ENCODE data around the gene LPP. TPM values are rescaled to one million over a fixed set of nuclear protein-coding genes. Genes with fewer than 3 reads are reported as not detected.

The LPP gene
- total RNA-seq, 5 donors from 2014 or later (not counting 1 experiment from before 2014, with no cell fraction given), result 23.8 to 82.6 (median 39.3) TPM

- DNase-seq, result no peak
- no CpG with 5 or more reads among the region's 4 CpGs for WGBS (ENCODE audit: insufficient coverage)
- no peak overlapping the region for H3K27ac Mint-ChIP-seq
- Histone ChIP-seq H3K36me3 (ENCODE audit: control insufficient read depth in 2 of 2, extremely low read depth in 1 of 2, insufficient read depth in 1 of 2, low read length in 1 of 2) (peaks cover 0 to 4% of the 10 kb centered on the region in 2 donors), H3K27me3 (replicated peaks in 1 of 2; ENCODE audit: control insufficient read depth in 2 of 2, extremely low read depth in 1 of 2, insufficient read depth in 2 of 2, low read length in 1 of 2) (no peaks in the 10 kb centered on the region), H3K4me3 (ENCODE audit: control insufficient read depth in 1 of 2, extremely low read depth in 1 of 2, low read length in 1 of 2) (no peak overlapping the region), H3K27ac (ENCODE audit: low read length) (no peak overlapping the region), H3K4me1 (ENCODE audit: control insufficient read depth in 1 of 2, extremely low read depth in 1 of 2, insufficient read depth in 2 of 2, low read length in 2 of 2) (peaks cover 23 to 46% of the 10 kb centered on the region in 2 experiments), H3K9me3 (no peaks in the 10 kb centered on the region)
- ChIA-PET CTCF (interaction anchor here in 1 of 2 donors (1.1 to 1.3 kb wide), 2 partner anchors 42 to 587 kb away, joined by 3 to 5 read pairs; no protein-coding TSS in a partner anchor), POLR2A (no interaction called here)
- H3K4me1 Mint-ChIP-seq, result peaks cover 49 to 73% (median 60%) of the 10 kb centered on the region in 3 donors
- H3K4me3 Mint-ChIP-seq, result no peak overlapping the region
- H3K27me3 Mint-ChIP-seq, result no peaks in the 10 kb centered on the region
- peaks cover 17% of the 10 kb centered on the region for H3K36me3 Mint-ChIP-seq
- ATAC-seq (replicated peaks in 1 of 4), result no peak
- peaks cover 0 to 6% (median 0%) of the 10 kb centered on the region in 3 donors for H3K9me3 Mint-ChIP-seq
Observed at GRCh38 chr3:188326968-188327367, 173.0 kb downstream of the LPP start.

GRCh38 chr3:188327433-188327832 is 173.5 kb downstream of the LPP start:
- Mint-ChIP-seq H3K27ac (no peak overlapping the region), H3K27me3 (no peaks in the 10 kb centered on the region), H3K4me3 (no peak overlapping the region), H3K9me3 (peaks cover 0 to 6% (median 0%) of the 10 kb centered on the region in 3 donors), H3K36me3 (peaks cover 17% of the 10 kb centered on the region), H3K4me1 (peaks cover 44 to 68% (median 55%) of the 10 kb centered on the region in 3 donors)
- Histone ChIP-seq H3K4me3 (ENCODE audit: control insufficient read depth in 1 of 2, extremely low read depth in 1 of 2, low read length in 1 of 2) (no peak overlapping the region), H3K9me3 (no peaks in the 10 kb centered on the region), H3K4me1 (ENCODE audit: control insufficient read depth in 1 of 2, extremely low read depth in 1 of 2, insufficient read depth in 2 of 2, low read length in 2 of 2) (peaks cover 19 to 42% of the 10 kb centered on the region in 2 experiments), H3K27me3 (replicated peaks in 1 of 2; ENCODE audit: control insufficient read depth in 2 of 2, extremely low read depth in 1 of 2, insufficient read depth in 2 of 2, low read length in 1 of 2) (no peaks in the 10 kb centered on the region), H3K27ac (ENCODE audit: low read length) (no peak overlapping the region), H3K36me3 (ENCODE audit: control insufficient read depth in 2 of 2, extremely low read depth in 1 of 2, insufficient read depth in 1 of 2, low read length in 1 of 2) (peaks cover 0 to 4% of the 10 kb centered on the region in 2 donors)
- WGBS (ENCODE audit: insufficient coverage), result 67% methylated on average over 1 of the region's 2 CpGs
- ATAC-seq (replicated peaks in 1 of 4) (no peak), DNase-seq (no peak)
- ChIA-PET CTCF (interaction anchor here (0.6 to 1.3 kb wide), 3 partner anchors 42 to 587 kb away, joined by 3 to 5 read pairs (median 4); no protein-coding TSS in a partner anchor), POLR2A (no interaction called here)

- Mint-ChIP-seq H3K27me3 (no peaks in the 10 kb centered on the region), H3K36me3 (peaks cover 15% of the 10 kb centered on the region), H3K4me3 (peak overlapping the region in 1 of 3 donors; percentile 18), H3K4me1 (peaks cover 22 to 45% (median 31%) of the 10 kb centered on the region in 3 donors), H3K9me3 (no peaks in the 10 kb centered on the region), H3K27ac (peak overlapping the region; percentile 25 to 50)
- Histone ChIP-seq H3K4me3 (ENCODE audit: control insufficient read depth in 1 of 2, extremely low read depth in 1 of 2, low read length in 1 of 2) (peak overlapping the region in 1 of 2 donors; percentile 5), H3K27me3 (replicated peaks in 1 of 2; ENCODE audit: control insufficient read depth in 2 of 2, extremely low read depth in 1 of 2, insufficient read depth in 2 of 2, low read length in 1 of 2) (no peaks in the 10 kb centered on the region), H3K27ac (ENCODE audit: low read length) (no peak overlapping the region), H3K36me3 (ENCODE audit: control insufficient read depth in 2 of 2, extremely low read depth in 1 of 2, insufficient read depth in 1 of 2, low read length in 1 of 2) (peaks cover 0 to 4% of the 10 kb centered on the region in 2 donors), H3K4me1 (ENCODE audit: control insufficient read depth in 1 of 2, extremely low read depth in 1 of 2, insufficient read depth in 2 of 2, low read length in 2 of 2) (peaks cover 3 to 20% of the 10 kb centered on the region in 2 experiments), H3K9me3 (no peaks in the 10 kb centered on the region)
- CTCF ChIA-PET, result interaction anchor here in 1 of 2 donors (0.8 kb wide), 1 partner anchor 587 kb away, joined by 3 read pairs; no protein-coding TSS in a partner anchor
- DNase-seq (no peak), ATAC-seq (replicated peaks in 1 of 4) (peak in 1 of 4 experiments; percentile 43)
- POLR2A ChIA-PET, result no interaction called here
- WGBS (ENCODE audit: insufficient coverage), result no CpG with 5 or more reads among the region's 2 CpGs
Observed at GRCh38 chr3:188330138-188330537, 176.2 kb downstream of the LPP start.

- ChIA-PET CTCF (no interaction called here), POLR2A (no interaction called here)
- Mint-ChIP-seq H3K36me3 (peaks cover 8% of the 10 kb centered on the region), H3K4me1 (peaks cover 22 to 44% (median 38%) of the 10 kb centered on the region in 3 donors), H3K9me3 (no peaks in the 10 kb centered on the region), H3K27me3 (no peaks in the 10 kb centered on the region), H3K4me3 (no peak overlapping the region), H3K27ac (peak overlapping the region in 1 of 2 donors; percentile 64)
- no peak for ATAC-seq (replicated peaks in 1 of 4)
- peaks cover 3 to 20% of the 10 kb centered on the region in 2 experiments for H3K4me1 ChIP-seq (ENCODE audit: control insufficient read depth in 1 of 2, extremely low read depth in 1 of 2, insufficient read depth in 2 of 2, low read length in 2 of 2)
- 100% methylated on average over 1 of the region's 1 CpG for WGBS (ENCODE audit: insufficient coverage)
- H3K4me3 ChIP-seq (ENCODE audit: control insufficient read depth in 1 of 2, extremely low read depth in 1 of 2, low read length in 1 of 2), result no peak overlapping the region
- peaks cover 0 to under 1% of the 10 kb centered on the region in 2 donors for H3K36me3 ChIP-seq (ENCODE audit: control insufficient read depth in 2 of 2, extremely low read depth in 1 of 2, insufficient read depth in 1 of 2, low read length in 1 of 2)
- H3K9me3 ChIP-seq, result no peaks in the 10 kb centered on the region
- no peak for DNase-seq
- no peak overlapping the region for H3K27ac ChIP-seq (ENCODE audit: low read length)
- H3K27me3 ChIP-seq (replicated peaks in 1 of 2; ENCODE audit: control insufficient read depth in 2 of 2, extremely low read depth in 1 of 2, insufficient read depth in 2 of 2, low read length in 1 of 2), result no peaks in the 10 kb centered on the region
Observed at GRCh38 chr3:188331166-188331565, 177.2 kb downstream of the LPP start.

- no peak overlapping the region for H3K4me3 Mint-ChIP-seq
Observed at GRCh38 chr3:188332085-188332484, 178.1 kb downstream of the LPP start.

GRCh38 chr3:188335656-188336055 is 181.7 kb downstream of the LPP start:
- no peaks in the 10 kb centered on the region for H3K9me3 ChIP-seq
- ATAC-seq (replicated peaks in 1 of 4) (no peak), DNase-seq (no peak)
- 100% methylated on average over 1 of the region's 3 CpGs for WGBS (ENCODE audit: insufficient coverage)
- no peaks in the 10 kb centered on the region for H3K36me3 ChIP-seq (ENCODE audit: control insufficient read depth in 2 of 2, extremely low read depth in 1 of 2, insufficient read depth in 1 of 2, low read length in 1 of 2)
- H3K27ac ChIP-seq (ENCODE audit: low read length), result no peak overlapping the region
- Mint-ChIP-seq H3K4me3 (no peak overlapping the region), H3K27ac (no peak overlapping the region), H3K4me1 (peaks cover 26 to 47% (median 39%) of the 10 kb centered on the region in 3 donors), H3K9me3 (no peaks in the 10 kb centered on the region), H3K36me3 (peaks cover 6% of the 10 kb centered on the region), H3K27me3 (no peaks in the 10 kb centered on the region)
- ChIA-PET CTCF (no interaction called here), POLR2A (no interaction called here)
- no peaks in the 10 kb centered on the region for H3K27me3 ChIP-seq (replicated peaks in 1 of 2; ENCODE audit: control insufficient read depth in 2 of 2, extremely low read depth in 1 of 2, insufficient read depth in 2 of 2, low read length in 1 of 2)
- H3K4me3 ChIP-seq (ENCODE audit: control insufficient read depth in 1 of 2, extremely low read depth in 1 of 2, low read length in 1 of 2), result no peak overlapping the region
- peaks cover 4 to 7% of the 10 kb centered on the region in 2 experiments for H3K4me1 ChIP-seq (ENCODE audit: control insufficient read depth in 1 of 2, extremely low read depth in 1 of 2, insufficient read depth in 2 of 2, low read length in 2 of 2)

More at GRCh38 chr3:188332085-188332484, 178.1 kb downstream of the LPP start:
- Histone ChIP-seq H3K36me3 (ENCODE audit: control insufficient read depth in 2 of 2, extremely low read depth in 1 of 2, insufficient read depth in 1 of 2, low read length in 1 of 2) (no peaks in the 10 kb centered on the region), H3K4me3 (ENCODE audit: control insufficient read depth in 1 of 2, extremely low read depth in 1 of 2, low read length in 1 of 2) (no peak overlapping the region), H3K27ac (ENCODE audit: low read length) (no peak overlapping the region), H3K4me1 (ENCODE audit: control insufficient read depth in 1 of 2, extremely low read depth in 1 of 2, insufficient read depth in 2 of 2, low read length in 2 of 2) (peaks cover 3 to 18% of the 10 kb centered on the region in 2 experiments), H3K27me3 (replicated peaks in 1 of 2; ENCODE audit: control insufficient read depth in 2 of 2, extremely low read depth in 1 of 2, insufficient read depth in 2 of 2, low read length in 1 of 2) (no peaks in the 10 kb centered on the region), H3K9me3 (no peaks in the 10 kb centered on the region)
- Mint-ChIP-seq H3K9me3 (no peaks in the 10 kb centered on the region), H3K4me1 (peaks cover 22 to 42% (median 38%) of the 10 kb centered on the region in 3 donors), H3K27me3 (no peaks in the 10 kb centered on the region), H3K27ac (no peak overlapping the region), H3K36me3 (peaks cover 6% of the 10 kb centered on the region)
- POLR2A ChIA-PET, result no interaction called here
- CTCF ChIA-PET, result no interaction called here
- 100% methylated on average over 1 of the region's 3 CpGs for WGBS (ENCODE audit: insufficient coverage)
- ATAC-seq (replicated peaks in 1 of 4) (no peak), DNase-seq (no peak)

All from T-cell (primary cell).